GM12865 (cell line): ENCODE data around the gene AMOTL2.
A peak's percentile ranks its signal among the peaks of the same experiment; 100 is the strongest.

Experiments
- DNase-seq: peaks from one replicate; pipeline ENCODE4 v3.0.0; 2010; ENCODE audit warnings: low read depth
- H3K4me3 ChIP-seq: 2 replicates; pipeline ENCODE4 v1.5.1; 2011; ENCODE audit warnings: mild to moderate bottlenecking, low read depth, low read length, control low read depth
- TF ChIP-seq, protein P1 (sequence below): IDR thresholded peaks from 2 replicates; pipeline ENCODE4 v1.5.1; 2011; ENCODE audit warnings: low read length, control low read depth, low read depth, inconsistent platforms; ENCODE audit not compliant: insufficient read depth; ENCODE audit errors: missing control alignments

The AMOTL2 gene

DNA sequence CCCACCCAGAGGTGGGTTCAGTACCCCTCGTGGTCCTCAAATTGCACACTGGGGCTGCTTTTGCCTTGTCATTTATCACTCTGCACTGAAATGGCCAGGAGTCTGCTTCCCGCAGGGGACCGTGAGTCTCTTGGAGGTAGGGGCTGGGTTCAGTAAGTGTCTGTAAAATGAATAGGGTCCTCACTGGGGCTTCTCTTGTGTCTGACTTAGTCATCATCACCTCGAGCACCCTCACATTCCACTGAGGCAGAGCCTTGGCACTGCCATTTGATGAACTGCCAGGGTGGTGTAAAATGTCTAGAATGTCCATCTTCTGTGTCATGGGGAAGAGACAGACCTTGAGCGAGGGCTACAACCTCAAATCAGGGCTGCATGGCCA is 62.6 kb downstream of the AMOTL2 start:
- no peak overlapping the region for H3K4me3 ChIP-seq
- TF ChIP-seq, protein P1, sequence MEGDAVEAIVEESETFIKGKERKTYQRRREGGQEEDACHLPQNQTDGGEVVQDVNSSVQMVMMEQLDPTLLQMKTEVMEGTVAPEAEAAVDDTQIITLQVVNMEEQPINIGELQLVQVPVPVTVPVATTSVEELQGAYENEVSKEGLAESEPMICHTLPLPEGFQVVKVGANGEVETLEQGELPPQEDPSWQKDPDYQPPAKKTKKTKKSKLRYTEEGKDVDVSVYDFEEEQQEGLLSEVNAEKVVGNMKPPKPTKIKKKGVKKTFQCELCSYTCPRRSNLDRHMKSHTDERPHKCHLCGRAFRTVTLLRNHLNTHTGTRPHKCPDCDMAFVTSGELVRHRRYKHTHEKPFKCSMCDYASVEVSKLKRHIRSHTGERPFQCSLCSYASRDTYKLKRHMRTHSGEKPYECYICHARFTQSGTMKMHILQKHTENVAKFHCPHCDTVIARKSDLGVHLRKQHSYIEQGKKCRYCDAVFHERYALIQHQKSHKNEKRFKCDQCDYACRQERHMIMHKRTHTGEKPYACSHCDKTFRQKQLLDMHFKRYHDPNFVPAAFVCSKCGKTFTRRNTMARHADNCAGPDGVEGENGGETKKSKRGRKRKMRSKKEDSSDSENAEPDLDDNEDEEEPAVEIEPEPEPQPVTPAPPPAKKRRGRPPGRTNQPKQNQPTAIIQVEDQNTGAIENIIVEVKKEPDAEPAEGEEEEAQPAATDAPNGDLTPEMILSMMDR = no peak
- DNase-seq = no peak

DNA sequence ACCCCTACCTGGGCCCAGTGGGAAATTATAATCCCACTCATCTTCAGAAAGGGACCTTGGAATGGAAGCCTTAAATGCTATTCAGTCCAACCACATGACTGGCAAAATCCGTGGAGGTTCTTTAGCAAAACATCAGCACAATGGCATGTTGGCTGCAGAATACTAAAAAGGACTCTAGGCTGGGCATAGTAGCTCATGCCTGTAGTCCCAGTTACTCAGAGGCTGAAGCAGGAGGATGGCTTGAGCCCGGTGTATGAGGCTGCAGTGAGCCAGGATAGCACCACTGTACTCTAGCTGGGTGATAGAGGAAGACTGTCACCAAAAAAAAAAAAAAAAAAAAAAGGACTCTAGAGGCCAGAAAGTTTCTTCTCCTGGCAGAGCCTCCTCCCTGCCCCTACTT is 63.0 kb downstream of the AMOTL2 start:
- TF ChIP-seq, protein P1 = no peak
- no peak for DNase-seq
- H3K4me3 ChIP-seq = no peak overlapping the region

GRCh38 chr3:134309987-134310700 is 64.1 kb downstream of the AMOTL2 start:
- TF ChIP-seq, protein P1 = no peak
- no peak for DNase-seq
- no peak overlapping the region for H3K4me3 ChIP-seq

GRCh38 chr3:134308350-134308891 is 65.8 kb downstream of the AMOTL2 start:
- TF ChIP-seq, protein P1 = peak; percentile 99
- peak; percentile 67 for DNase-seq
- H3K4me3 ChIP-seq = no peak overlapping the region

- no peak for DNase-seq
- TF ChIP-seq, protein P1 = no peak
- H3K4me3 ChIP-seq = no peak overlapping the region
These were observed 66.8 kb downstream of the AMOTL2 start for GRCh38 chr3:134307425-134307824.

GRCh38 chr3:134306320-134306719 is 67.9 kb downstream of the AMOTL2 start:
- TF ChIP-seq, protein P1 = no peak
- DNase-seq = no peak
- no peak overlapping the region for H3K4me3 ChIP-seq
